Chondrocyte (in vitro differentiated cells): ENCODE results near the gene LRMDA. TPM values are rescaled to one million over a fixed set of nuclear protein-coding genes. Genes with fewer than 3 reads are reported as not detected.

ENCODE experiments used
- DNase-seq: peaks from one replicate; pipeline ENCODE4 v3.0.0; 2021; ENCODE audit warnings: mixed read lengths, low spot score
- H3K27ac Mint-ChIP-seq: one replicate; pipeline ENCODE4 v1.8.0; 2021; ENCODE audit warnings: mild to moderate bottlenecking, moderate library complexity, mixed read lengths; ENCODE audit not compliant: unreplicated experiment
- H3K27me3 Mint-ChIP-seq: 2 replicates; pipeline ENCODE4 v1.8.0; 2021; ENCODE audit warnings: low read depth, mixed read lengths
- H3K36me3 Mint-ChIP-seq: 2 replicates; pipeline ENCODE4 v1.8.0; 2021; ENCODE audit warnings: low read depth, mixed read lengths
- H3K4me1 Mint-ChIP-seq: 2 replicates; pipeline ENCODE4 v1.8.0; 2021; ENCODE audit warnings: low read depth, mild to moderate bottlenecking, mixed read lengths
- H3K4me3 Mint-ChIP-seq: one replicate; pipeline ENCODE4 v1.8.0; 2021; ENCODE audit warnings: mild to moderate bottlenecking, moderate library complexity, mixed read lengths; ENCODE audit not compliant: unreplicated experiment
- H3K9me3 Mint-ChIP-seq: 2 replicates; pipeline ENCODE4 v1.8.0; 2021; ENCODE audit warnings: low read depth, mixed read lengths
- CTCF ChIP-seq: fragments of 200-600 bp; sonication (generic); IDR thresholded peaks from 2 replicates; pipeline ENCODE4 v1.5.0; 2021; ENCODE audit warnings: antibody characterized with exemption, mild to moderate bottlenecking, moderate library complexity
- total RNA-seq: library from RNA; stranded (reverse); gene quantifications from 3 replicates; pipeline ENCODE4 v1.2.1, GENCODE V29; 2021

The LRMDA gene
- total RNA-seq, 1 donor from 2014 or later, result 2.8 TPM

- no peak overlapping the region for H3K4me3 Mint-ChIP-seq
- no peaks in the 10 kb centered on the region for H3K36me3 Mint-ChIP-seq
- H3K4me1 Mint-ChIP-seq, result peaks cover 9% of the 10 kb centered on the region
- no peak for TF ChIP-seq CTCF
- no peak for DNase-seq
- peaks cover 9% of the 10 kb centered on the region for H3K27me3 Mint-ChIP-seq
- H3K9me3 Mint-ChIP-seq, result peaks cover 3% of the 10 kb centered on the region
- H3K27ac Mint-ChIP-seq, result no peak overlapping the region
Observed at GRCh38 chr10:75470901-75471300, 39.5 kb downstream of the LRMDA start.

- H3K4me1 Mint-ChIP-seq, result peaks cover 9% of the 10 kb centered on the region
- DNase-seq, result no peak
- H3K27me3 Mint-ChIP-seq, result peaks cover 7% of the 10 kb centered on the region
- TF ChIP-seq CTCF, result no peak
- peaks cover 3% of the 10 kb centered on the region for H3K9me3 Mint-ChIP-seq
- no peak overlapping the region for H3K4me3 Mint-ChIP-seq
- no peaks in the 10 kb centered on the region for H3K36me3 Mint-ChIP-seq
- H3K27ac Mint-ChIP-seq, result no peak overlapping the region
Observed at GRCh38 chr10:75472685-75473084, 41.3 kb downstream of the LRMDA start.

- no peak for TF ChIP-seq CTCF
- no peak for DNase-seq
- Mint-ChIP-seq H3K27ac (no peak overlapping the region), H3K4me3 (no peak overlapping the region), H3K27me3 (peaks cover 7% of the 10 kb centered on the region), H3K36me3 (no peaks in the 10 kb centered on the region), H3K4me1 (peaks cover 4% of the 10 kb centered on the region), H3K9me3 (peaks cover 3% of the 10 kb centered on the region)
Observed at GRCh38 chr10:75474106-75474505, 42.7 kb downstream of the LRMDA start.

GRCh38 chr10:75475460-75476182 lies 44.2 kb downstream of the LRMDA start:
- no peak for DNase-seq
- H3K36me3 Mint-ChIP-seq, result no peaks in the 10 kb centered on the region
- H3K27ac Mint-ChIP-seq, result no peak overlapping the region
- H3K4me3 Mint-ChIP-seq, result no peak overlapping the region
- TF ChIP-seq CTCF, result no peak
- H3K27me3 Mint-ChIP-seq, result peaks cover 7% of the 10 kb centered on the region
- H3K4me1 Mint-ChIP-seq, result no peaks in the 10 kb centered on the region
- H3K9me3 Mint-ChIP-seq, result peaks cover 3% of the 10 kb centered on the region

GRCh38 chr10:75476569-75476968 lies 45.1 kb downstream of the LRMDA start:
- no peak for DNase-seq
- H3K4me1 Mint-ChIP-seq, result no peaks in the 10 kb centered on the region
- peaks cover 3% of the 10 kb centered on the region for H3K9me3 Mint-ChIP-seq
- no peak overlapping the region for H3K4me3 Mint-ChIP-seq
- TF ChIP-seq CTCF, result no peak
- peaks cover 7% of the 10 kb centered on the region for H3K27me3 Mint-ChIP-seq
- no peak overlapping the region for H3K27ac Mint-ChIP-seq
- H3K36me3 Mint-ChIP-seq, result no peaks in the 10 kb centered on the region
